Neural progenitor cell (in vitro differentiated cells): ENCODE results near the gene KLF4.

Experiments
- EZH2 ChIP-seq: fragments of 200-600 bp; sonication (generic); IDR thresholded peaks from 2 replicates; pipeline ENCODE4 v1.6.1; 2017; ENCODE audit warnings: antibody characterized with exemption, mild to moderate bottlenecking, moderate library complexity
- TF ChIP-seq, protein P1 (sequence below): fragments of 200-600 bp; sonication (generic); IDR thresholded peaks from 2 replicates; pipeline ENCODE4 v1.5.1; 2017; ENCODE audit warnings: antibody characterized with exemption, mild to moderate bottlenecking

DNA sequence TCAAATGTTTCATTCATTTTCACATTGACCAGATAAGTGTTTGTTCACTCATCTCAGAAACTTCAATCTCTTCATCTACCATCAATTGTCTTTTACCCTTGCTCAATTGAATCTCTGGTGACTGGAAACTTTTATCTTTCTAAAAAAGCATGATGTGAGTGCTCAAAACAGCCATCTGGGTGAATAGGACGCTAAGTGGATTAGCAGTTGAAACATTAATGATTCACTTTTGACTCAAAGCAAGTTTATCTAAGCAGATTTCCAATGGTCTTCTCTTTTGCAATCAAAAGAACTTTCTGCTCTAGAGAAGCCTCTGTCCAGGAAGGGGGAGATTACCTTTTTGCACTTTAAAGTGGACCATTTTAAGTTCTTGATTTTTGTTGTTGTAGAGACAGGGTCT is 22.2 kb downstream of the KLF4 start:
- no peak for TF ChIP-seq EZH2
- TF ChIP-seq, protein P1, sequence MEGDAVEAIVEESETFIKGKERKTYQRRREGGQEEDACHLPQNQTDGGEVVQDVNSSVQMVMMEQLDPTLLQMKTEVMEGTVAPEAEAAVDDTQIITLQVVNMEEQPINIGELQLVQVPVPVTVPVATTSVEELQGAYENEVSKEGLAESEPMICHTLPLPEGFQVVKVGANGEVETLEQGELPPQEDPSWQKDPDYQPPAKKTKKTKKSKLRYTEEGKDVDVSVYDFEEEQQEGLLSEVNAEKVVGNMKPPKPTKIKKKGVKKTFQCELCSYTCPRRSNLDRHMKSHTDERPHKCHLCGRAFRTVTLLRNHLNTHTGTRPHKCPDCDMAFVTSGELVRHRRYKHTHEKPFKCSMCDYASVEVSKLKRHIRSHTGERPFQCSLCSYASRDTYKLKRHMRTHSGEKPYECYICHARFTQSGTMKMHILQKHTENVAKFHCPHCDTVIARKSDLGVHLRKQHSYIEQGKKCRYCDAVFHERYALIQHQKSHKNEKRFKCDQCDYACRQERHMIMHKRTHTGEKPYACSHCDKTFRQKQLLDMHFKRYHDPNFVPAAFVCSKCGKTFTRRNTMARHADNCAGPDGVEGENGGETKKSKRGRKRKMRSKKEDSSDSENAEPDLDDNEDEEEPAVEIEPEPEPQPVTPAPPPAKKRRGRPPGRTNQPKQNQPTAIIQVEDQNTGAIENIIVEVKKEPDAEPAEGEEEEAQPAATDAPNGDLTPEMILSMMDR: no peak
